Right kidney (tissue), 1 donor: ENCODE data around the gene CACNG8.

Experiments used
- DNase-seq: peaks from one replicate; pipeline ENCODE4 v3.0.0-alpha.2; 2016

CACNG8 gene

GRCh38 chr19:53992815-53993214 is 30.1 kb downstream of the CACNG8 start:
- DNase-seq, result no peak

- no peak for DNase-seq
Observed at GRCh38 chr19:53993448-53993847, 30.7 kb downstream of the CACNG8 start.

GRCh38 chr19:53994811-53995210 is 32.1 kb downstream of the CACNG8 start:
- no peak for DNase-seq

- DNase-seq, result no peak
Observed at GRCh38 chr19:53998223-53998622, 35.5 kb downstream of the CACNG8 start.

GRCh38 chr19:53999694-54000093 is 37.0 kb downstream of the CACNG8 start:
- DNase-seq, result no peak

- DNase-seq, result no peak
Observed at GRCh38 chr19:54001496-54001895, 38.8 kb downstream of the CACNG8 start.

- DNase-seq, result no peak
Observed at GRCh38 chr19:54002495-54003315, 40.0 kb downstream of the CACNG8 start.

GRCh38 chr19:54009440-54009839 is 46.7 kb downstream of the CACNG8 start:
- DNase-seq, result no peak

- DNase-seq, result no peak
Observed at GRCh38 chr19:54010474-54010873, 47.7 kb downstream of the CACNG8 start.

- DNase-seq, result no peak
Observed at GRCh38 chr19:54011507-54012211, 48.9 kb downstream of the CACNG8 start.

GRCh38 chr19:54013866-54014265 is 51.1 kb downstream of the CACNG8 start:
- no peak for DNase-seq

- DNase-seq, result no peak
Observed at GRCh38 chr19:54014920-54015560, 52.3 kb downstream of the CACNG8 start.

- DNase-seq, result no peak
Observed at GRCh38 chr19:54017261-54017660, 54.5 kb downstream of the CACNG8 start.

GRCh38 chr19:54021363-54021762 is 58.6 kb downstream of the CACNG8 start:
- no peak for DNase-seq

GRCh38 chr19:54021932-54022331 is 59.2 kb downstream of the CACNG8 start:
- no peak for DNase-seq

GRCh38 chr19:54023191-54023590 is 60.5 kb downstream of the CACNG8 start:
- DNase-seq, result no peak

GRCh38 chr19:54024660-54025059 is 61.9 kb downstream of the CACNG8 start:
- DNase-seq, result no peak

- no peak for DNase-seq
Observed at GRCh38 chr19:54026656-54027055, 63.9 kb downstream of the CACNG8 start.

GRCh38 chr19:54029301-54029700 is 66.6 kb downstream of the CACNG8 start:
- no peak for DNase-seq

- DNase-seq, result no peak
Observed at GRCh38 chr19:54029930-54030490, 67.3 kb downstream of the CACNG8 start.

- no peak for DNase-seq
Observed at GRCh38 chr19:54030895-54031586, 68.3 kb downstream of the CACNG8 start.
